Measurements from ENCODE around the gene TYMP. TPM values are rescaled to one million over a fixed set of nuclear protein-coding genes. Genes with fewer than 3 reads are reported as not detected.

TYMP gene
- polyA plus RNA-seq, 2 of the 4 experiments (the other 2 are of a cell fraction): 5.9 to 9.0 TPM

- H3K27ac ChIP-seq: no peak overlapping the region
- 81% methylated on average over 3 of the region's 24 CpGs for WGBS (ENCODE audit: missing lambda C conversion rate)
- H3K4me2 ChIP-seq: no peak overlapping the region
- ChIA-PET POLR2A (no interaction called here), CTCF (interaction anchor here (0.9 to 1.8 kb wide), 2 partner anchors 60 to 252 kb away, joined by 3 to 4 read pairs; partner anchors contain the start of genes HDAC10 and SYCE3)
- H3K4me3 ChIP-seq: no peak overlapping the region
- no peak for ATAC-seq
- no peaks in the 10 kb centered on the region for H3K9me3 ChIP-seq
- no peak for DNase-seq (ENCODE audit: low read depth in 1 of 2, low spot score in 1 of 2)
- TF ChIP-seq ZNF302 (CRISPR knock-in tag; IDR thresholded peaks at IDR 0.05) (no peak), JUN (IDR thresholded peaks at IDR 0.05) (no peak), CBX2 (IDR thresholded peaks at IDR 0.05; ENCODE audit: borderline replicate concordance, low read depth) (no peak), HOXB5 (CRISPR knock-in tag; IDR thresholded peaks at IDR 0.05) (no peak), EHF (CRISPR knock-in tag; IDR thresholded peaks at IDR 0.05) (no peak), RCOR1 (IDR thresholded peaks at IDR 0.05; ENCODE audit: low read depth, low read length) (no peak), FOSB (CRISPR knock-in tag; IDR thresholded peaks at IDR 0.05) (no peak), JUNB (IDR thresholded peaks at IDR 0.05) (no peak), HDAC2 (IDR thresholded peaks at IDR 0.05) (no peak), RAD21 (conservative IDR thresholded peaks at IDR 0.05 in 1 of 2, IDR thresholded peaks at IDR 0.05 in 1 of 2) (no peak), EHMT2 (IDR thresholded peaks at IDR 0.05; ENCODE audit: low read depth) (no peak), RFX5 (IDR thresholded peaks at IDR 0.05) (no peak), GATA3 (IDR thresholded peaks at IDR 0.05; ENCODE audit: borderline replicate concordance) (no peak), BCL3 (IDR thresholded peaks at IDR 0.05) (no peak), BHLHE40 (IDR thresholded peaks at IDR 0.05; ENCODE audit: low read depth, low read length) (no peak), SMC3 (IDR thresholded peaks at IDR 0.05) (no peak), TP53 (CRISPR knock-in tag; IDR thresholded peaks at IDR 0.05) (no peak), MYC (IDR thresholded peaks at IDR 0.05; ENCODE audit: borderline replicate concordance, low read length) (no peak)
- H3K4me1 ChIP-seq: peaks cover 11% of the 10 kb centered on the region; the same call in 1 of the 3 replicates
- FAIRE-seq: no peak
Observed at GRCh38 chr22:50502628-50503474, 27.0 kb downstream of the TYMP start.

- Histone ChIP-seq H3K4me2 (no peak overlapping the region), H3K4me3 (no peak overlapping the region), H3K9me3 (no peaks in the 10 kb centered on the region), H3K4me1 (peaks cover 11% of the 10 kb centered on the region; the same call in 1 of the 3 replicates), H3K27ac (no peak overlapping the region)
- no peak for FAIRE-seq
- no peak for ATAC-seq
- CTCF ChIA-PET: interaction anchor here (0.9 to 1.2 kb wide), 3 partner anchors 61 to 160 kb away, joined by 3 to 5 read pairs (median 3); partner anchors contain the start of gene SYCE3
- 87% methylated on average over 5 of the region's 6 CpGs for WGBS (ENCODE audit: missing lambda C conversion rate)
- TF ChIP-seq GATA3 (IDR thresholded peaks at IDR 0.05; ENCODE audit: borderline replicate concordance): no peak
- no peak for TF ChIP-seq HOXA7 (CRISPR knock-in tag; IDR thresholded peaks at IDR 0.05)
- TF ChIP-seq RARB (CRISPR knock-in tag; IDR thresholded peaks at IDR 0.05): no peak
- no peak for TF ChIP-seq POLR2AphosphoS2 (conservative IDR thresholded peaks at IDR 0.05; ENCODE audit: low read length)
- TF ChIP-seq ATOH8 (CRISPR knock-in tag; IDR thresholded peaks at IDR 0.05; ENCODE audit: low read depth): no peak
- no peak for TF ChIP-seq CEBPB (IDR thresholded peaks at IDR 0.05)
- no peak for TF ChIP-seq CBX2 (IDR thresholded peaks at IDR 0.05; ENCODE audit: borderline replicate concordance, low read depth)
- TF ChIP-seq NPAS2 (CRISPR knock-in tag; IDR thresholded peaks at IDR 0.05; ENCODE audit: borderline replicate concordance): no peak
- TF ChIP-seq ZNF302 (CRISPR knock-in tag; IDR thresholded peaks at IDR 0.05): no peak
- no peak for TF ChIP-seq JUNB (IDR thresholded peaks at IDR 0.05)
- no peak for TF ChIP-seq EHF (CRISPR knock-in tag; IDR thresholded peaks at IDR 0.05)
- no peak for TF ChIP-seq HEYL (CRISPR knock-in tag; IDR thresholded peaks at IDR 0.05)
- no peak for TF ChIP-seq PBX3 (IDR thresholded peaks at IDR 0.05)
- no peak for TF ChIP-seq RNF2 (IDR thresholded peaks at IDR 0.05; ENCODE audit: borderline replicate concordance, low read depth)
- TF ChIP-seq, protein P1, sequence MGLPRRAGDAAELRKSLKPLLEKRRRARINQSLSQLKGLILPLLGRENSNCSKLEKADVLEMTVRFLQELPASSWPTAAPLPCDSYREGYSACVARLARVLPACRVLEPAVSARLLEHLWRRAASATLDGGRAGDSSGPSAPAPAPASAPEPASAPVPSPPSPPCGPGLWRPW (IDR thresholded peaks at IDR 0.05): no peak
- no peak for TF ChIP-seq TFCP2L1 (CRISPR knock-in tag; IDR thresholded peaks at IDR 0.05)
- TF ChIP-seq KDM1A (IDR thresholded peaks at IDR 0.05; ENCODE audit: low read depth): no peak
- no peak for TF ChIP-seq SREBF2 (IDR thresholded peaks at IDR 0.05)
- no peak for TF ChIP-seq TP53 (CRISPR knock-in tag; IDR thresholded peaks at IDR 0.05)
- DNase-seq (ENCODE audit: low read depth in 1 of 2, low spot score in 1 of 2): no peak
- POLR2A ChIA-PET: no interaction called here
Observed at GRCh38 chr22:50502096-50502495, 27.7 kb downstream of the TYMP start.

Data from A549 (cell line).